Karpas-422 (cell line): ENCODE results near the gene LPIN3. TPM values are rescaled to one million over a fixed set of nuclear protein-coding genes. Genes with fewer than 3 reads are reported as not detected.
"Not testable (repeated sequence)": the region's sequence is repeated elsewhere in the genome, so short reads cannot be mapped to it uniquely, and the experiment has no call there.

Experiments
- DNase-seq: peaks from one replicate; pipeline ENCODE4 v3.0.0-alpha.2; 2015
- H2AFZ ChIP-seq: fragments of 200-600 bp; sonication (generic); 2 replicates; pipeline ENCODE4 v1.6.1; 2014; ENCODE audit warnings: antibody characterized with exemption, low read length, mixed read lengths
- H3K27ac ChIP-seq: fragments of 200-600 bp; sonication (generic); 2 replicates; pipeline ENCODE4 v1.5.1; 2014; ENCODE audit warnings: mild to moderate bottlenecking, low read length, moderate library complexity
- H3K27me3 ChIP-seq: fragments of 200-600 bp; sonication (generic); 2 replicates; pipeline ENCODE4 v1.6.1; 2014; ENCODE audit warnings: low read length, mixed read lengths
- H3K36me3 ChIP-seq: fragments of 200-600 bp; sonication (generic); 2 replicates; pipeline ENCODE4 v1.6.1; 2014; ENCODE audit warnings: low read length, mixed read lengths; ENCODE audit not compliant: insufficient read depth
- H3K4me1 ChIP-seq: fragments of 200-600 bp; sonication (generic); 2 replicates; pipeline ENCODE4 v1.6.1; 2014; ENCODE audit warnings: mild to moderate bottlenecking, low read length, mixed read lengths
- H3K4me2 ChIP-seq: fragments of 200-600 bp; sonication (generic); 2 replicates; pipeline ENCODE4 v1.6.1; 2014; ENCODE audit warnings: low read length, low read depth, mild to moderate bottlenecking; ENCODE audit not compliant: poor library complexity, severe bottlenecking
- H3K4me3 ChIP-seq: fragments of 200-600 bp; sonication (generic); 2 replicates; pipeline ENCODE4 v1.5.1; 2014; ENCODE audit warnings: mild to moderate bottlenecking, antibody characterized with exemption, low read length, mixed read lengths
- H3K79me2 ChIP-seq: fragments of 200-600 bp; sonication (generic); 2 replicates; pipeline ENCODE4 v1.6.1; 2014; ENCODE audit warnings: mild to moderate bottlenecking, low read length, mixed read lengths
- H3K9ac ChIP-seq: fragments of 200-600 bp; sonication (generic); 2 replicates; pipeline ENCODE4 v1.6.0; 2014; ENCODE audit warnings: low read length
- H3K9me2 ChIP-seq: fragments of 200-600 bp; sonication (generic), shearing (Covaris generic); replicated peaks from 2 replicates; pipeline ENCODE4 v1.6.0; 2014; ENCODE audit warnings: mild to moderate bottlenecking, low read length, moderate library complexity; ENCODE audit not compliant: insufficient read depth
- H3K9me3 ChIP-seq: fragments of 300-700, 200-600 bp; sonication (generic); 2 replicates; pipeline ENCODE4 v1.6.1; 2014; ENCODE audit warnings: low read length, mixed read lengths
- H4K20me1 ChIP-seq: fragments of 200-600 bp; sonication (generic); 2 replicates; pipeline ENCODE4 v1.6.1; 2014; ENCODE audit warnings: mild to moderate bottlenecking, antibody characterized with exemption, low read length, low read depth; ENCODE audit not compliant: insufficient read depth
- total RNA-seq: library from RNA; depleted of rRNA; stranded (reverse); fragments of >200 nt; shearing (Covaris generic); gene quantifications from 2 replicates; pipeline ENCODE4 v1.2.3, GENCODE V29; 2014; ENCODE audit warnings: low replicate concordance

The LPIN3 gene
- total RNA-seq, 1 experiment from 2014 or later = not detected

GRCh38 chr20:41306061-41306727 is 34.4 kb upstream of the LPIN3 start:
- 0 out of 2 replicates have a peak overlapping the region, but pooled peaks have one; percentile 2 for H3K9ac ChIP-seq
- no peaks in the 10 kb centered on the region for H3K36me3 ChIP-seq
- H2AFZ ChIP-seq = no peak overlapping the region

GRCh38 chr20:41307021-41307420 is 33.6 kb upstream of the LPIN3 start:
- Histone ChIP-seq H3K9me3 (no peaks in the 10 kb centered on the region), H3K79me2 (no peaks in the 10 kb centered on the region), H2AFZ (no peak overlapping the region), H3K9ac (no peak overlapping the region), H3K27me3 (no peaks in the 10 kb centered on the region; the same call in 1 of the 2 replicates), H4K20me1 (peaks cover 6% of the 10 kb centered on the region; the same call in 1 of the 2 replicates), H3K9me2 (no peaks in the 10 kb centered on the region), H3K4me3 (peak overlapping the region; percentile 52; the same call in 1 of the 2 replicates), H3K27ac (no peak overlapping the region), H3K4me2 (peak overlapping the region; percentile 72), H3K36me3 (no peaks in the 10 kb centered on the region), H3K4me1 (peaks cover 44% of the 10 kb centered on the region)
- DNase-seq = no peak

More at GRCh38 chr20:41306061-41306727, 34.4 kb upstream of the LPIN3 start:
- Histone ChIP-seq H3K4me2 (peak overlapping the region; percentile 72), H3K9me3 (no peaks in the 10 kb centered on the region), H3K4me1 (peaks cover 44% of the 10 kb centered on the region), H3K79me2 (no peaks in the 10 kb centered on the region), H3K4me3 (peak overlapping the region; percentile 52), H3K9me2 (no peaks in the 10 kb centered on the region), H3K27me3 (no peaks in the 10 kb centered on the region; the same call in 1 of the 2 replicates), H3K27ac (peak overlapping the region; percentile 57), H4K20me1 (peaks cover 8% of the 10 kb centered on the region; the same call in 1 of the 2 replicates)
- DNase-seq = peak; percentile 86

GRCh38 chr20:41308290-41308711 is 32.3 kb upstream of the LPIN3 start:
- Histone ChIP-seq H3K36me3 (no peaks in the 10 kb centered on the region), H3K27me3 (no peaks in the 10 kb centered on the region; the same call in 1 of the 2 replicates), H3K9me3 (no peaks in the 10 kb centered on the region), H3K9ac (no peak overlapping the region), H3K27ac (no peak overlapping the region), H3K4me1 (peaks cover 44% of the 10 kb centered on the region), H3K4me3 (no peak overlapping the region), H3K9me2 (no peaks in the 10 kb centered on the region), H2AFZ (no peak overlapping the region), H3K79me2 (no peaks in the 10 kb centered on the region), H3K4me2 (no peak overlapping the region), H4K20me1 (peaks cover 6% of the 10 kb centered on the region; the same call in 1 of the 2 replicates)
- DNase-seq = no peak

- no peak overlapping the region for H3K4me2 ChIP-seq
- H2AFZ ChIP-seq = no peak overlapping the region
- H3K27ac ChIP-seq = no peak overlapping the region
- 0 out of 2 replicates have a peak, but pooled peaks cover under 1% of the 10 kb centered on the region for H4K20me1 ChIP-seq
- no peaks in the 10 kb centered on the region; the same call in 1 of the 2 replicates for H3K27me3 ChIP-seq
- no peaks in the 10 kb centered on the region for H3K79me2 ChIP-seq
- H3K4me3 ChIP-seq = no peak overlapping the region
- no peak overlapping the region for H3K9ac ChIP-seq
- H3K36me3 ChIP-seq = no peaks in the 10 kb centered on the region
- peaks cover 41% of the 10 kb centered on the region for H3K4me1 ChIP-seq
- H3K9me3 ChIP-seq = no peaks in the 10 kb centered on the region
- H3K9me2 ChIP-seq = no peaks in the 10 kb centered on the region
- DNase-seq = no peak
Observed at GRCh38 chr20:41308726-41309413, 31.8 kb upstream of the LPIN3 start.

GRCh38 chr20:41309817-41310216 is 30.8 kb upstream of the LPIN3 start:
- Histone ChIP-seq H3K27ac (no peak overlapping the region), H3K36me3 (no peaks in the 10 kb centered on the region), H2AFZ (no peak overlapping the region), H3K27me3 (no peaks in the 10 kb centered on the region), H3K9me3 (no peaks in the 10 kb centered on the region), H3K9me2 (no peaks in the 10 kb centered on the region), H3K79me2 (no peaks in the 10 kb centered on the region), H3K4me1 (peaks cover 31% of the 10 kb centered on the region), H3K4me2 (no peak overlapping the region), H3K9ac (no peak overlapping the region), H4K20me1 (0 out of 2 replicates have a peak, but pooled peaks cover 4% of the 10 kb centered on the region), H3K4me3 (no peak overlapping the region)
- no peak for DNase-seq

GRCh38 chr20:41312009-41312408 is 28.6 kb upstream of the LPIN3 start:
- H3K4me2 ChIP-seq, H3K4me3 ChIP-seq, H3K27me3 ChIP-seq, H3K27ac ChIP-seq, H3K9me2 ChIP-seq, DNase-seq, H2AFZ ChIP-seq, H3K79me2 ChIP-seq, H3K9me3 ChIP-seq, H3K36me3 ChIP-seq, H3K9ac ChIP-seq, H4K20me1 ChIP-seq: not testable (repeated sequence)
- peaks cover 21% of the 10 kb centered on the region for H3K4me1 ChIP-seq

- Histone ChIP-seq H3K27ac (no peak overlapping the region), H2AFZ (no peak overlapping the region), H3K9me3 (no peaks in the 10 kb centered on the region), H3K9ac (no peak overlapping the region), H3K4me1 (peaks cover 17% of the 10 kb centered on the region), H3K9me2 (no peaks in the 10 kb centered on the region), H3K4me2 (no peak overlapping the region), H4K20me1 (0 out of 2 replicates have a peak, but pooled peaks cover 4% of the 10 kb centered on the region), H3K4me3 (no peak overlapping the region), H3K27me3 (no peaks in the 10 kb centered on the region; the same call in 1 of the 2 replicates), H3K36me3 (no peaks in the 10 kb centered on the region), H3K79me2 (no peaks in the 10 kb centered on the region)
- DNase-seq = no peak
Observed at GRCh38 chr20:41314386-41314785, 26.2 kb upstream of the LPIN3 start.

- H3K27ac ChIP-seq = no peak overlapping the region
- H3K79me2 ChIP-seq = no peaks in the 10 kb centered on the region
- H3K9ac ChIP-seq = peak overlapping the region; percentile 79; the same call in 1 of the 2 replicates
- H3K9me3 ChIP-seq = no peaks in the 10 kb centered on the region
- peak overlapping the region; percentile 78; the same call in 1 of the 2 replicates for H3K4me3 ChIP-seq
- no peak for DNase-seq
- 0 out of 2 replicates have a peak, but pooled peaks cover 4% of the 10 kb centered on the region for H4K20me1 ChIP-seq
- H3K4me1 ChIP-seq = peaks cover 17% of the 10 kb centered on the region
- peak overlapping the region; percentile 91 for H3K4me2 ChIP-seq
- H3K9me2 ChIP-seq = no peaks in the 10 kb centered on the region
- no peaks in the 10 kb centered on the region; the same call in 1 of the 2 replicates for H3K27me3 ChIP-seq
- H2AFZ ChIP-seq = no peak overlapping the region
- H3K36me3 ChIP-seq = no peaks in the 10 kb centered on the region
Observed at GRCh38 chr20:41316051-41316450, 24.6 kb upstream of the LPIN3 start.
